ENCODE data around the gene FAM13A. TPM values are rescaled to one million over a fixed set of nuclear protein-coding genes. Genes with fewer than 3 reads are reported as not detected.

Gene FAM13A
- total RNA-seq, 1 experiment from 2014 or later: 9.9 TPM

- peak; percentile 8 for DNase-seq (ENCODE audit: low read depth)
These were observed 277.6 kb downstream of the FAM13A start for GRCh38 chr4:88779431-88779830.

- DNase-seq (ENCODE audit: low read depth): no peak
These were observed 281.5 kb downstream of the FAM13A start for GRCh38 chr4:88775529-88775928.

GRCh38 chr4:88775026-88775425, 282.0 kb downstream of the FAM13A start:
- no peak for DNase-seq (ENCODE audit: low read depth)

- DNase-seq (ENCODE audit: low read depth): no peak
These were observed 285.0 kb downstream of the FAM13A start for GRCh38 chr4:88771883-88772450.

- peak; percentile 85 for DNase-seq (ENCODE audit: low read depth)
These were observed 291.3 kb downstream of the FAM13A start for GRCh38 chr4:88765729-88766128.

- DNase-seq (ENCODE audit: low read depth): no peak
These were observed 293.9 kb downstream of the FAM13A start for GRCh38 chr4:88763075-88763474.

GRCh38 chr4:88761861-88762523, 295.0 kb downstream of the FAM13A start:
- DNase-seq (ENCODE audit: low read depth): peak; percentile 34

- DNase-seq (ENCODE audit: low read depth): no peak
These were observed 295.6 kb downstream of the FAM13A start for GRCh38 chr4:88761342-88761741.

GRCh38 chr4:88759895-88760290, 297.1 kb downstream of the FAM13A start:
- no peak for DNase-seq (ENCODE audit: low read depth)

- no peak for DNase-seq (ENCODE audit: low read depth)
These were observed 297.7 kb downstream of the FAM13A start for GRCh38 chr4:88759039-88759894.

GRCh38 chr4:88758264-88758663, 298.7 kb downstream of the FAM13A start:
- DNase-seq (ENCODE audit: low read depth): no peak

GRCh38 chr4:88757776-88758175, 299.2 kb downstream of the FAM13A start:
- DNase-seq (ENCODE audit: low read depth): no peak

GRCh38 chr4:88757067-88757466, 299.9 kb downstream of the FAM13A start:
- no peak for DNase-seq (ENCODE audit: low read depth)

GRCh38 chr4:88756149-88756548, 300.8 kb downstream of the FAM13A start:
- no peak for DNase-seq (ENCODE audit: low read depth)

- DNase-seq (ENCODE audit: low read depth): no peak
These were observed 301.5 kb downstream of the FAM13A start for GRCh38 chr4:88755454-88755853.

GRCh38 chr4:88754796-88755195, 302.2 kb downstream of the FAM13A start:
- no peak for DNase-seq (ENCODE audit: low read depth)

- DNase-seq (ENCODE audit: low read depth): no peak
These were observed 303.1 kb downstream of the FAM13A start for GRCh38 chr4:88753658-88754571.

GRCh38 chr4:88752754-88753153, 304.2 kb downstream of the FAM13A start:
- no peak for DNase-seq (ENCODE audit: low read depth)

GRCh38 chr4:88752076-88752463, 304.9 kb downstream of the FAM13A start:
- no peak for DNase-seq (ENCODE audit: low read depth)

GRCh38 chr4:88751258-88752075, 305.5 kb downstream of the FAM13A start:
- no peak for DNase-seq (ENCODE audit: low read depth)

- DNase-seq (ENCODE audit: low read depth): no peak
These were observed 306.6 kb downstream of the FAM13A start for GRCh38 chr4:88750369-88750768.

Data from RPMI7951 (cell line).